Neural cell (in vitro differentiated cells): ENCODE data around the gene SPOCK1. TPM values are rescaled to one million over a fixed set of nuclear protein-coding genes. Genes with fewer than 3 reads are reported as not detected.

Experiments
- H2AFZ ChIP-seq: fragments of 200-600, 300-800 bp; sonication (generic), shearing (Covaris generic); 2 replicates; pipeline ENCODE4 v1.6.0; 2014; ENCODE audit warnings: low read depth, mild to moderate bottlenecking, antibody characterized with exemption, low read length, moderate library complexity
- H3F3A ChIP-seq: fragments of 200-600 bp; shearing (Covaris generic); 2 replicates; pipeline ENCODE4 v1.6.1; 2016; ENCODE audit warnings: mild to moderate bottlenecking, moderate library complexity, mixed read lengths, antibody characterized with exemption, low read length; ENCODE audit not compliant: insufficient read depth, poor library complexity, severe bottlenecking
- H3K27ac ChIP-seq: fragments of 200-600, 300-800 bp; sonication (generic), shearing (Covaris generic); 2 replicates; pipeline ENCODE4 v1.5.1; 2014; ENCODE audit warnings: mild to moderate bottlenecking, low read length, moderate library complexity
- H3K27me3 ChIP-seq: fragments of 300-800, 200-600 bp; sonication (generic), shearing (Covaris generic); 2 replicates; pipeline ENCODE4 v1.6.0; 2014; ENCODE audit warnings: mild to moderate bottlenecking, low read depth, low read length, moderate library complexity; ENCODE audit not compliant: insufficient read depth
- H3K36me3 ChIP-seq: fragments of 300-800, 200-600 bp; sonication (generic), shearing (Covaris generic); 2 replicates; pipeline ENCODE4 v1.5.1; 2014; ENCODE audit warnings: mild to moderate bottlenecking, antibody characterized with exemption, low read length, moderate library complexity; ENCODE audit not compliant: insufficient read depth
- H3K4me2 ChIP-seq: fragments of 300-800, 200-600 bp; sonication (generic), shearing (Covaris generic); 2 replicates; pipeline ENCODE4 v1.6.0; 2014; ENCODE audit warnings: mild to moderate bottlenecking, low read length
- H3K4me3 ChIP-seq: fragments of 300-800, 200-600 bp; sonication (generic), shearing (Covaris generic); 2 replicates; pipeline ENCODE4 v1.5.1; 2014; ENCODE audit warnings: mild to moderate bottlenecking, low read length, moderate library complexity
- H3K79me2 ChIP-seq: fragments of 200-600 bp; shearing (Covaris generic); replicated peaks from 2 replicates; pipeline ENCODE4 v1.6.0; 2014; ENCODE audit warnings: mild to moderate bottlenecking, low read length, moderate library complexity; ENCODE audit not compliant: insufficient read depth
- H3K9ac ChIP-seq: fragments of 300-800, 200-600 bp; sonication (generic), shearing (Covaris generic); 2 replicates; pipeline ENCODE4 v1.6.1; 2016; ENCODE audit warnings: mild to moderate bottlenecking, low read length, mixed read lengths
- H3K9me2 ChIP-seq: fragments of 200-600 bp; shearing (Covaris generic); 2 replicates; pipeline ENCODE4 v1.6.1; 2016; ENCODE audit warnings: mild to moderate bottlenecking, low read length, mixed read lengths; ENCODE audit not compliant: insufficient read depth
- H3K9me3 ChIP-seq: fragments of 200-600, 300-800 bp; sonication (generic), shearing (Covaris generic); 2 replicates; pipeline ENCODE4 v1.6.1; 2016; ENCODE audit warnings: mild to moderate bottlenecking, mixed run types, low read length, moderate library complexity, mixed read lengths
- H4K20me1 ChIP-seq: fragments of 200-600 bp; shearing (Covaris generic); 2 replicates; pipeline ENCODE4 v1.6.1; 2016; ENCODE audit warnings: mild to moderate bottlenecking, mixed run types; ENCODE audit not compliant: insufficient read depth
- CTCF ChIP-seq: fragments of 450-650 bp; IDR thresholded peaks from 2 replicates; pipeline ENCODE4 v1.5.1; 2014; ENCODE audit warnings: antibody characterized with exemption, mild to moderate bottlenecking, moderate library complexity; ENCODE audit not compliant: poor library complexity, severe bottlenecking
- EP300 ChIP-seq: fragments of 450-650 bp; conservative IDR thresholded peaks from 2 replicates; pipeline ENCODE4 v1.6.1; 2014; ENCODE audit warnings: antibody characterized with exemption, mild to moderate bottlenecking, moderate library complexity; ENCODE audit not compliant: poor library complexity, severe bottlenecking
- EZH2 ChIP-seq: fragments of 200-600, 300-800 bp; shearing (Covaris generic), sonication (generic); IDR thresholded peaks from 2 replicates; pipeline ENCODE4 v1.6.1; 2014; ENCODE audit warnings: antibody characterized with exemption, low read length, borderline replicate concordance, mild to moderate bottlenecking; ENCODE audit not compliant: insufficient read depth, poor library complexity, severe bottlenecking
- MXI1 ChIP-seq: fragments of 450-650 bp; conservative IDR thresholded peaks from 2 replicates; pipeline ENCODE4 v1.6.1; 2014; ENCODE audit warnings: antibody characterized with exemption, mild to moderate bottlenecking; ENCODE audit not compliant: poor library complexity, severe bottlenecking
- POLR2AphosphoS5 ChIP-seq: IDR thresholded peaks from 2 replicates; pipeline ENCODE4 v1.6.1; 2012
- RAD21 ChIP-seq: fragments of 450-650 bp; conservative IDR thresholded peaks from 2 replicates; pipeline ENCODE4 v1.6.1; 2014; ENCODE audit warnings: antibody characterized with exemption, mild to moderate bottlenecking, moderate library complexity
- REST ChIP-seq: IDR thresholded peaks from 2 replicates; pipeline ENCODE4 v1.6.1; 2012; ENCODE audit warnings: borderline replicate concordance
- SMC3 ChIP-seq: fragments of 450-650 bp; conservative IDR thresholded peaks from 2 replicates; pipeline ENCODE4 v1.6.1; 2014; ENCODE audit warnings: antibody characterized with exemption, mild to moderate bottlenecking, moderate library complexity; ENCODE audit not compliant: poor library complexity
- TAF1 ChIP-seq: IDR thresholded peaks from 2 replicates; pipeline ENCODE4 v1.6.1; 2012; ENCODE audit warnings: low read depth
- polyA plus RNA-seq: library from polyadenylated mRNA; depleted of rRNA; stranded (reverse); fragments of >200 nt; gene quantifications from 2 replicates; pipeline ENCODE4 v1.2.3, GENCODE V29; 2014

The SPOCK1 gene
- polyA plus RNA-seq, 1 donor from 2014 or later, result 33.6 TPM

- TF ChIP-seq POLR2AphosphoS5, result no peak
- TF ChIP-seq REST, result no peak
- no peak for TF ChIP-seq CTCF
- TF ChIP-seq TAF1, result no peak
- TF ChIP-seq EZH2, result no peak
- TF ChIP-seq MXI1, result no peak
- TF ChIP-seq RAD21, result no peak
- TF ChIP-seq SMC3, result no peak
- no peak for TF ChIP-seq EP300
- no peaks in the 10 kb centered on the region for H3K9me2 ChIP-seq
- no peak overlapping the region for H2AFZ ChIP-seq
- H3K27me3 ChIP-seq, result no peaks in the 10 kb centered on the region
- no peaks in the 10 kb centered on the region for H3F3A ChIP-seq
- no peak overlapping the region for H3K4me2 ChIP-seq
- H4K20me1 ChIP-seq, result no peaks in the 10 kb centered on the region
- H3K9ac ChIP-seq, result no peak overlapping the region
- no peaks in the 10 kb centered on the region for H3K79me2 ChIP-seq
- no peak overlapping the region for H3K27ac ChIP-seq
- no peaks in the 10 kb centered on the region for H3K9me3 ChIP-seq
- H3K36me3 ChIP-seq, result no peaks in the 10 kb centered on the region
- H3K4me3 ChIP-seq, result no peak overlapping the region
Observed at GRCh38 chr5:137368651-137369050, 130.5 kb downstream of the SPOCK1 start.

- Histone ChIP-seq H3K27ac (no peak overlapping the region), H3K4me3 (no peak overlapping the region), H3K4me2 (no peak overlapping the region), H2AFZ (no peak overlapping the region), H3K79me2 (no peaks in the 10 kb centered on the region), H3K9ac (no peak overlapping the region), H3K9me3 (no peaks in the 10 kb centered on the region), H3K27me3 (no peaks in the 10 kb centered on the region), H4K20me1 (no peaks in the 10 kb centered on the region), H3K36me3 (no peaks in the 10 kb centered on the region), H3F3A (no peaks in the 10 kb centered on the region), H3K9me2 (no peaks in the 10 kb centered on the region)
- TF ChIP-seq TAF1 (no peak), REST (no peak), POLR2AphosphoS5 (no peak), RAD21 (no peak), CTCF (no peak), MXI1 (no peak), EZH2 (no peak), SMC3 (no peak), EP300 (no peak)
Observed at GRCh38 chr5:137367951-137368350, 131.2 kb downstream of the SPOCK1 start.
